ENCODE results near the gene KCND3.

Gene KCND3

GRCh38 chr1:111989531-111990025 lies at the start of gene KCND3:
KCND3 (minus strand) TSS chr1:111989668.
- Histone ChIP-seq H3K4me2 (ENCODE audit: low read length) (no peak within 1 kb of the TSS), H4K20me1 (ENCODE audit: insufficient read depth, low read length) (no peaks in the 10 kb centered on the region), H3K4me3 (ENCODE audit: low read length) (no peak within 1 kb of the TSS), H3K36me3 (replicated peaks; ENCODE audit: low read depth, low read length) (no peaks in the 10 kb centered on the region), H3K9me3 (ENCODE audit: insufficient read depth, low read length) (no peaks in the 10 kb centered on the region), H3K4me1 (ENCODE audit: low read length) (peaks cover 29% of the 10 kb centered on the region), H3K9ac (ENCODE audit: low read length) (no peak within 1 kb of the TSS), H3K27ac (ENCODE audit: low read length) (no peak within 1 kb of the TSS), H3K79me2 (ENCODE audit: low read length) (no peaks in the 10 kb centered on the region), H3K27me3 (ENCODE audit: low read depth, low read length) (no peaks in the 10 kb centered on the region), H2AFZ (ENCODE audit: low read depth, low read length) (no peak within 1 kb of the TSS)
- TF ChIP-seq, protein P1, sequence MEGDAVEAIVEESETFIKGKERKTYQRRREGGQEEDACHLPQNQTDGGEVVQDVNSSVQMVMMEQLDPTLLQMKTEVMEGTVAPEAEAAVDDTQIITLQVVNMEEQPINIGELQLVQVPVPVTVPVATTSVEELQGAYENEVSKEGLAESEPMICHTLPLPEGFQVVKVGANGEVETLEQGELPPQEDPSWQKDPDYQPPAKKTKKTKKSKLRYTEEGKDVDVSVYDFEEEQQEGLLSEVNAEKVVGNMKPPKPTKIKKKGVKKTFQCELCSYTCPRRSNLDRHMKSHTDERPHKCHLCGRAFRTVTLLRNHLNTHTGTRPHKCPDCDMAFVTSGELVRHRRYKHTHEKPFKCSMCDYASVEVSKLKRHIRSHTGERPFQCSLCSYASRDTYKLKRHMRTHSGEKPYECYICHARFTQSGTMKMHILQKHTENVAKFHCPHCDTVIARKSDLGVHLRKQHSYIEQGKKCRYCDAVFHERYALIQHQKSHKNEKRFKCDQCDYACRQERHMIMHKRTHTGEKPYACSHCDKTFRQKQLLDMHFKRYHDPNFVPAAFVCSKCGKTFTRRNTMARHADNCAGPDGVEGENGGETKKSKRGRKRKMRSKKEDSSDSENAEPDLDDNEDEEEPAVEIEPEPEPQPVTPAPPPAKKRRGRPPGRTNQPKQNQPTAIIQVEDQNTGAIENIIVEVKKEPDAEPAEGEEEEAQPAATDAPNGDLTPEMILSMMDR (IDR thresholded peaks at IDR 0.05; ENCODE audit: low read depth, low read length): no peak
- TF ChIP-seq EZH2phosphoT487 (IDR thresholded peaks at IDR 0.05; ENCODE audit: low read depth): no peak

GRCh38 chr1:112034277-112034676 lies 44.8 kb upstream of the KCND3 start:
- Histone ChIP-seq H3K79me2 (ENCODE audit: low read length) (no peaks in the 10 kb centered on the region), H3K4me1 (ENCODE audit: low read length) (peaks cover 4% of the 10 kb centered on the region; the same call in 1 of the 2 replicates), H3K4me3 (ENCODE audit: low read length) (no peak overlapping the region), H3K27ac (ENCODE audit: low read length) (no peak overlapping the region), H3K36me3 (replicated peaks; ENCODE audit: low read depth, low read length) (no peaks in the 10 kb centered on the region), H3K9me3 (ENCODE audit: insufficient read depth, low read length) (no peaks in the 10 kb centered on the region), H3K27me3 (ENCODE audit: low read depth, low read length) (no peaks in the 10 kb centered on the region), H2AFZ (ENCODE audit: low read depth, low read length) (no peak overlapping the region), H3K9ac (ENCODE audit: low read length) (no peak overlapping the region), H3K4me2 (ENCODE audit: low read length) (no peak overlapping the region), H4K20me1 (ENCODE audit: insufficient read depth, low read length) (no peaks in the 10 kb centered on the region)
- TF ChIP-seq EZH2phosphoT487 (IDR thresholded peaks at IDR 0.05; ENCODE audit: low read depth): no peak
- TF ChIP-seq, protein P1 (IDR thresholded peaks at IDR 0.05; ENCODE audit: low read depth, low read length): no peak

GRCh38 chr1:112033439-112034120 lies 44.1 kb upstream of the KCND3 start:
- Histone ChIP-seq H3K4me1 (ENCODE audit: low read length) (no peaks in the 10 kb centered on the region), H3K4me3 (ENCODE audit: low read length) (no peak overlapping the region), H4K20me1 (ENCODE audit: insufficient read depth, low read length) (no peaks in the 10 kb centered on the region), H2AFZ (ENCODE audit: low read depth, low read length) (no peak overlapping the region), H3K4me2 (ENCODE audit: low read length) (no peak overlapping the region), H3K9ac (ENCODE audit: low read length) (no peak overlapping the region), H3K36me3 (replicated peaks; ENCODE audit: low read depth, low read length) (no peaks in the 10 kb centered on the region), H3K79me2 (ENCODE audit: low read length) (no peaks in the 10 kb centered on the region), H3K27me3 (ENCODE audit: low read depth, low read length) (no peaks in the 10 kb centered on the region), H3K9me3 (ENCODE audit: insufficient read depth, low read length) (no peaks in the 10 kb centered on the region), H3K27ac (ENCODE audit: low read length) (no peak overlapping the region)
- TF ChIP-seq, protein P1 (IDR thresholded peaks at IDR 0.05; ENCODE audit: low read depth, low read length): no peak
- no peak for TF ChIP-seq EZH2phosphoT487 (IDR thresholded peaks at IDR 0.05; ENCODE audit: low read depth)

- Histone ChIP-seq H3K27me3 (ENCODE audit: low read depth, low read length) (0 out of 2 replicates have a peak, but pooled peaks cover 7% of the 10 kb centered on the region), H3K4me3 (ENCODE audit: low read length) (no peak overlapping the region), H3K4me2 (ENCODE audit: low read length) (no peak overlapping the region), H2AFZ (ENCODE audit: low read depth, low read length) (no peak overlapping the region), H3K9me3 (ENCODE audit: insufficient read depth, low read length) (no peaks in the 10 kb centered on the region), H3K4me1 (ENCODE audit: low read length) (no peaks in the 10 kb centered on the region), H3K9ac (ENCODE audit: low read length) (no peak overlapping the region), H3K27ac (ENCODE audit: low read length) (no peak overlapping the region), H3K36me3 (replicated peaks; ENCODE audit: low read depth, low read length) (no peaks in the 10 kb centered on the region), H4K20me1 (ENCODE audit: insufficient read depth, low read length) (no peaks in the 10 kb centered on the region), H3K79me2 (ENCODE audit: low read length) (no peaks in the 10 kb centered on the region)
- TF ChIP-seq, protein P1 (IDR thresholded peaks at IDR 0.05; ENCODE audit: low read depth, low read length): no peak
- no peak for TF ChIP-seq EZH2phosphoT487 (IDR thresholded peaks at IDR 0.05; ENCODE audit: low read depth)
These were observed 40.7 kb upstream of the KCND3 start for GRCh38 chr1:112030157-112030556.
